Astrocyte (in vitro differentiated cells and primary cell): ENCODE measurements around the gene SUN5. TPM values are rescaled to one million over a fixed set of nuclear protein-coding genes. Genes with fewer than 3 reads are reported as not detected.

Source experiments
- DNase-seq: peaks from one replicate; pipeline ENCODE4 v3.0.0-alpha.2; 2010; ENCODE audit warnings: low read depth
- FAIRE-seq: peaks from 2 replicates; lab custom pipeline; 2011; peaks lifted over from hg19 to GRCh38; lab: Jason Lieb, UNC
- H2AFZ ChIP-seq: 2 replicates; pipeline ENCODE4 v1.6.0; 2012; ENCODE audit warnings: low read depth, low read length, inconsistent platforms
- H3K27ac ChIP-seq: 2 replicates; pipeline ENCODE4 v1.5.1; 2011; ENCODE audit warnings: low read depth, low read length, inconsistent platforms
- H3K27me3 ChIP-seq: 2 replicates; pipeline ENCODE4 v1.6.0; 2011; ENCODE audit warnings: low read length, inconsistent platforms; ENCODE audit not compliant: insufficient read depth
- H3K36me3 ChIP-seq: 2 replicates; pipeline ENCODE4 v1.5.1; 2011; ENCODE audit warnings: low read length, inconsistent platforms; ENCODE audit not compliant: insufficient read depth
- H3K4me1 ChIP-seq: 2 replicates; pipeline ENCODE4 v1.5.1; 2011; ENCODE audit warnings: low read length, inconsistent platforms; ENCODE audit not compliant: insufficient read depth
- H3K4me2 ChIP-seq: 2 replicates; pipeline ENCODE4 v1.6.0; 2012; ENCODE audit warnings: low read length, inconsistent platforms
- H3K4me3 ChIP-seq: 2 replicates; pipeline ENCODE4 v1.5.1; 2011; ENCODE audit warnings: low read depth, mild to moderate bottlenecking, low read length, inconsistent platforms; ENCODE audit not compliant: insufficient read depth
- H3K79me2 ChIP-seq: 2 replicates; pipeline ENCODE4 v1.6.0; 2012; ENCODE audit warnings: mild to moderate bottlenecking, low read length, inconsistent platforms; ENCODE audit not compliant: insufficient read depth
- H3K9ac ChIP-seq: 2 replicates; pipeline ENCODE4 v1.6.0; 2012; ENCODE audit warnings: mild to moderate bottlenecking, low read length, inconsistent platforms
- H3K9me3 ChIP-seq: 2 replicates; pipeline ENCODE4 v1.5.1; 2012; ENCODE audit warnings: low read depth, mild to moderate bottlenecking, low read length, inconsistent platforms; ENCODE audit not compliant: insufficient read depth
- H4K20me1 ChIP-seq: 2 replicates; pipeline ENCODE4 v1.6.0; 2012; ENCODE audit warnings: low read length, inconsistent platforms; ENCODE audit not compliant: insufficient read depth
- H3K27ac Mint-ChIP-seq: one replicate; pipeline ENCODE4 v1.8.0; 2021; ENCODE audit warnings: mild to moderate bottlenecking, mixed read lengths; ENCODE audit not compliant: unreplicated experiment
- H3K27me3 Mint-ChIP-seq: one replicate; pipeline ENCODE4 v1.8.0; 2021; ENCODE audit warnings: low read depth, mixed read lengths; ENCODE audit not compliant: unreplicated experiment
- H3K36me3 Mint-ChIP-seq: one replicate; pipeline ENCODE4 v1.8.0; 2021; ENCODE audit warnings: low read depth, mixed read lengths; ENCODE audit not compliant: unreplicated experiment
- H3K4me1 Mint-ChIP-seq: one replicate; pipeline ENCODE4 v1.8.0; 2021; ENCODE audit warnings: low read depth, mixed read lengths; ENCODE audit not compliant: unreplicated experiment
- H3K4me3 Mint-ChIP-seq: one replicate; pipeline ENCODE4 v1.8.0; 2021; ENCODE audit warnings: mild to moderate bottlenecking, moderate library complexity, mixed read lengths; ENCODE audit not compliant: unreplicated experiment
- H3K9me3 Mint-ChIP-seq: one replicate; pipeline ENCODE4 v1.8.0; 2021; ENCODE audit warnings: mild to moderate bottlenecking, mixed read lengths; ENCODE audit not compliant: unreplicated experiment
- CTCF ChIP-seq: IDR thresholded peaks from 2 replicates; pipeline ENCODE4 v1.5.1; 2011; ENCODE audit warnings: low read depth, mild to moderate bottlenecking, inconsistent platforms, low read length, moderate library complexity; ENCODE audit not compliant: insufficient read depth
- EZH2 ChIP-seq: IDR thresholded peaks from 2 replicates; pipeline ENCODE4 v1.6.1; 2012; ENCODE audit warnings: mild to moderate bottlenecking, low read length, inconsistent platforms; ENCODE audit not compliant: insufficient read depth
- total RNA-seq: library from RNA; stranded (reverse); gene quantifications from 2 replicates; pipeline ENCODE4 v1.2.1, GENCODE V29; 2021

SUN5 gene
- total RNA-seq, 1 donor from 2014 or later: not detected

GRCh38 chr20:32978009-32978335 lies 26.3 kb downstream of the SUN5 start:
- no peaks in the 10 kb centered on the region for H3K79me2 ChIP-seq
- Mint-ChIP-seq H3K27me3 (peaks cover 8% of the 10 kb centered on the region), H3K27ac (no peak overlapping the region), H3K4me1 (peaks cover 1% of the 10 kb centered on the region), H3K36me3 (peaks cover 3% of the 10 kb centered on the region), H3K4me3 (no peak overlapping the region), H3K9me3 (peaks cover 2% of the 10 kb centered on the region)
- FAIRE-seq: no peak
- no peaks in the 10 kb centered on the region for H3K9me3 ChIP-seq
- H4K20me1 ChIP-seq: no peaks in the 10 kb centered on the region
- no peak overlapping the region for H2AFZ ChIP-seq
- DNase-seq: no peak
- H3K27me3 ChIP-seq: no peaks in the 10 kb centered on the region
- no peak overlapping the region for H3K4me3 ChIP-seq
- TF ChIP-seq EZH2: no peak
- no peak overlapping the region for H3K27ac ChIP-seq
- no peak overlapping the region for H3K4me2 ChIP-seq
- no peaks in the 10 kb centered on the region for H3K4me1 ChIP-seq
- H3K9ac ChIP-seq: no peak overlapping the region
- no peaks in the 10 kb centered on the region for H3K36me3 ChIP-seq

DNA sequence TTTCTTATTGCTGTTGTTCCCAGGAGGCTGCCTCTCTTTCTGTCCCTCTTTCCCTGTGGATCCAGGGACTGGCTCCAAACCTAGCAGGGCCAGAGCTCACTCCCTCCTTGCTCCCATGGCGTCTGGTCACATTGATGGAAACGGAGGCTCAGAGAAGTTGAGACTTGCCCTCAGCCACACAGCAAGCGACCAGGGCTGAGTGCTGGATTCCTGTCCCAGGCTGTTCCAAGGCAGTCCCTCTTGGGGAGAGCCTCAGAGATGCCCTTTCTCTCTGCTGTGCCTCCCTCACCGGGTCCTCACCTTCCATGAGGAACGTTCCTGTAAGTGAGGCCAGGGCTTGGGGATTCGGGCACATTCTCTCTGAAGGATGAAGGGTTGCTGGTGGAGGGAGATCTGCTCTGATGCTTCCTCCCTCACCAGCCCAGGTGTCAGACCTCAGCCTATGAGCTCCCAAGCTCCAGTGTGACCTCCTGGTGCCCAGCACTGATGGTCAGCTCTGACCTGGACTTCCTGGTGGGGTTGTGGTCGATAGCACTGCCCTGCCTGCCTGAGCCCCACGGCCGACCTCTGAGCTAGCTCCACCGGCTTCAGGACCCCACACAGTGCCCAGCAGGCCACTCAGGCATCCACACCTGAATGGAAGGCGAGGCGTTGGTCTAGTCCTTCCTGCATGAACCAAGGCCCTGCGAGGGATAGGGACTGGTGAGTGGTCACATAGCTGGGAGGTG lies 26.8 kb downstream of the SUN5 start:
- no peak overlapping the region for H3K27ac Mint-ChIP-seq
- Histone ChIP-seq H3K27ac (no peak overlapping the region), H3K9me3 (no peaks in the 10 kb centered on the region), H4K20me1 (no peaks in the 10 kb centered on the region), H3K9ac (no peak overlapping the region), H3K4me2 (no peak overlapping the region), H2AFZ (no peak overlapping the region), H3K4me3 (no peak overlapping the region), H3K27me3 (no peaks in the 10 kb centered on the region), H3K79me2 (no peaks in the 10 kb centered on the region), H3K36me3 (no peaks in the 10 kb centered on the region), H3K4me1 (no peaks in the 10 kb centered on the region)
- DNase-seq: no peak
- peaks cover 3% of the 10 kb centered on the region for H3K36me3 Mint-ChIP-seq
- no peak for TF ChIP-seq EZH2
- TF ChIP-seq CTCF: no peak
- FAIRE-seq: no peak
- H3K4me3 Mint-ChIP-seq: no peak overlapping the region
- peaks cover 8% of the 10 kb centered on the region for H3K27me3 Mint-ChIP-seq
- peaks cover 2% of the 10 kb centered on the region for H3K9me3 Mint-ChIP-seq
- peaks cover 1% of the 10 kb centered on the region for H3K4me1 Mint-ChIP-seq

GRCh38 chr20:32976746-32977145 lies 27.5 kb downstream of the SUN5 start:
- Histone ChIP-seq H3K27ac (no peak overlapping the region), H3K9me3 (no peaks in the 10 kb centered on the region), H3K9ac (no peak overlapping the region), H3K79me2 (no peaks in the 10 kb centered on the region), H2AFZ (no peak overlapping the region), H3K27me3 (no peaks in the 10 kb centered on the region), H3K4me3 (no peak overlapping the region), H3K4me2 (no peak overlapping the region), H3K4me1 (peaks cover 3% of the 10 kb centered on the region), H3K36me3 (no peaks in the 10 kb centered on the region), H4K20me1 (no peaks in the 10 kb centered on the region)
- FAIRE-seq: no peak
- peaks cover 8% of the 10 kb centered on the region for H3K27me3 Mint-ChIP-seq
- peaks cover 3% of the 10 kb centered on the region for H3K36me3 Mint-ChIP-seq
- no peak overlapping the region for H3K4me3 Mint-ChIP-seq
- H3K4me1 Mint-ChIP-seq: peaks cover 1% of the 10 kb centered on the region
- no peak for TF ChIP-seq EZH2
- TF ChIP-seq CTCF: no peak
- no peak overlapping the region for H3K27ac Mint-ChIP-seq
- peaks cover 2% of the 10 kb centered on the region for H3K9me3 Mint-ChIP-seq
- DNase-seq: no peak
